DND-41 (cell line): Measurements from ENCODE around the gene CYTH4.

Experiments used
- EZH2 ChIP-seq: IDR thresholded peaks from 3 replicates; pipeline ENCODE4 v1.6.1; 2012; ENCODE audit warnings: borderline replicate concordance, low read depth, mild to moderate bottlenecking, moderate library complexity, low read length, inconsistent platforms; ENCODE audit not compliant: severe bottlenecking
- TF ChIP-seq, protein P1 (sequence below): IDR thresholded peaks from 2 replicates; pipeline ENCODE4 v1.5.1; 2012; ENCODE audit warnings: borderline replicate concordance, low read length, moderate library complexity, mild to moderate bottlenecking; ENCODE audit not compliant: poor library complexity, severe bottlenecking; ENCODE audit errors: extremely low read depth

DNA sequence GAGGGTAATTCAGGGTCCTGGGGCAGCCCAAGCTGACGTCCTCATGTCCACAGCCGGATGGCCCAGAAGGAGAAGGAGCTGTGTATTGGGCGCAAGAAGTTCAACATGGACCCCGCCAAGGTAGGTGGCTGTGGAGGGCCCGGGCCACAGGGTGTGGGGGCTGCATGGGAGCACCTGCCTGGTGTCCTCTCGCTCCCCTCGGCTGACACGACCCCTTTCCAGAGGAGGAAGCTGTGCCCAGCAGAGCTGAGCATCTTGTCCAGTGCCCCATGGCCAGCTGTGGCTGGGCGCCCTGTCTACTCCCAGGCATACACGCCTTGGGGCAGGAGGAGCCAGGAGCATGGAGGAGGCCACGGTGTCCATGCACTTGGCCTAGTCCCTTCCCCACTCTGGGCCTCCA, 13.6 kb downstream of the CYTH4 start:
- TF ChIP-seq, protein P1, sequence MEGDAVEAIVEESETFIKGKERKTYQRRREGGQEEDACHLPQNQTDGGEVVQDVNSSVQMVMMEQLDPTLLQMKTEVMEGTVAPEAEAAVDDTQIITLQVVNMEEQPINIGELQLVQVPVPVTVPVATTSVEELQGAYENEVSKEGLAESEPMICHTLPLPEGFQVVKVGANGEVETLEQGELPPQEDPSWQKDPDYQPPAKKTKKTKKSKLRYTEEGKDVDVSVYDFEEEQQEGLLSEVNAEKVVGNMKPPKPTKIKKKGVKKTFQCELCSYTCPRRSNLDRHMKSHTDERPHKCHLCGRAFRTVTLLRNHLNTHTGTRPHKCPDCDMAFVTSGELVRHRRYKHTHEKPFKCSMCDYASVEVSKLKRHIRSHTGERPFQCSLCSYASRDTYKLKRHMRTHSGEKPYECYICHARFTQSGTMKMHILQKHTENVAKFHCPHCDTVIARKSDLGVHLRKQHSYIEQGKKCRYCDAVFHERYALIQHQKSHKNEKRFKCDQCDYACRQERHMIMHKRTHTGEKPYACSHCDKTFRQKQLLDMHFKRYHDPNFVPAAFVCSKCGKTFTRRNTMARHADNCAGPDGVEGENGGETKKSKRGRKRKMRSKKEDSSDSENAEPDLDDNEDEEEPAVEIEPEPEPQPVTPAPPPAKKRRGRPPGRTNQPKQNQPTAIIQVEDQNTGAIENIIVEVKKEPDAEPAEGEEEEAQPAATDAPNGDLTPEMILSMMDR = no peak
- no peak for TF ChIP-seq EZH2
